ENCODE data around the gene IPO7.

GRCh38 chr11:9489080-9489765, 104.8 kb downstream of the IPO7 start:
- TF ChIP-seq POLR2AphosphoS5 (IDR thresholded peaks at IDR 0.05; ENCODE audit: low read depth, low read length) (no peak), SPI1 (IDR thresholded peaks at IDR 0.05; ENCODE audit: low read depth, low read length) (no peak)
